ENCODE results near the gene TXNRD2. TPM values are rescaled to one million over a fixed set of nuclear protein-coding genes. Genes with fewer than 3 reads are reported as not detected.

Gene TXNRD2
- total RNA-seq, 1 donor, result 19.5 TPM

DNA sequence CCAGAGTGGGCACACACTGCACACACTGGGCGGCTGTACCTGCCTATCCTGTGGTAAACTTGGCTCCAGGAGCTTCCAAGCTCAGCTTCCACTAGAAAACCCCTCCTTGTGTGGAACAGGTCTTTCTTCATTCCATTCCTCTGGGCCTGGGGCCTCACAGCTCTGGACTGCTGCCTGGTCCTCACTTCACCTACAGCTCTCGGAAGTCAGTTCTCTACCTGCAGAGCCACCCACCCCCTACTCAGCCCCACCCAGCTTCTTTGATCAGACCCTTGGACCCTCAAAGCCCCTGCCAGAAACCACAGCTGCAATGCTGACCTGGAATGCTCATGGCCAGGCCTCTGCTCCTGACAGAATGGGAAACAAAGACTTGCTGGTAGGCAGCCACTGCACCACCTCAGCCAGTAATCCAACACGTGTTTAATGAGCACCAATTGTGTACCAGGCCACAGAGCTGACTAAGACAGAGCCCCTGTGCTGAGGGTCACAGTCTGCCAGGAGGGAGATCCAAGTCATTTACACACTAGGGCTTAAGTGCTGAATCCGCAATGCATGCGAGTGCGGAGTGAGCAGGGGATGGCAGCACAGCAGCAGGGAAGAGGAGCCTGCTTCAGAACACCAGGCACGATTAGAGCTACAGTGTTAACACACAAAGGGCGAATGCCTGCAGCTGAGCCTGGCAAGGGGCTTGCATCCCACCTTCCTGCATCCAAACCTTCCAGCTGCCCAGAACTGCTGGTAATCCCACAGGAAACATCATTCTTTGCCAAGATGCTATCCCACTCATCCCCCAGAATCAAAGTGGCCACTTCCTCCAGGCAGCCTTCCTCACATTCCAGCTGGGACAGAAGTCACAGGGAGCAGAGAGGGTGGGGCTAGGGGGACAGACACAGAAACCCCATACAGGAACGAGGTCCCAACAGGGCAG lies 91.5 kb downstream of the TXNRD2 start:
- no peak overlapping the region for H2AFZ ChIP-seq (ENCODE audit: low read length)
- no peak for TF ChIP-seq CTCF (IDR thresholded peaks at IDR 0.05; ENCODE audit: extremely low read depth, low read depth, low read length)
- peaks cover 68% of the 10 kb centered on the region for H3K79me2 ChIP-seq (ENCODE audit: insufficient read depth, low read length)
- peaks cover 14% of the 10 kb centered on the region for H3K4me1 ChIP-seq (ENCODE audit: insufficient read depth, low read length)
- no peak overlapping the region for H3K27ac ChIP-seq (ENCODE audit: low read depth, low read length)
- H3K4me2 ChIP-seq (ENCODE audit: insufficient read depth, low read length), result no peak overlapping the region
- H3K9me3 ChIP-seq (ENCODE audit: low read depth, low read length), result no peaks in the 10 kb centered on the region
- H3K27me3 ChIP-seq (ENCODE audit: insufficient read depth, low read length), result no peaks in the 10 kb centered on the region
- peaks cover 31% of the 10 kb centered on the region for H4K20me1 ChIP-seq (ENCODE audit: insufficient read depth, low read length)
- DNase-seq (ENCODE audit: insufficient read length, low spot score, missing footprints), result peak; percentile 6
- H3K4me3 ChIP-seq (ENCODE audit: insufficient read depth, low read length), result no peak overlapping the region
- H3K36me3 ChIP-seq (ENCODE audit: insufficient read depth, low read length), result peaks cover 29% of the 10 kb centered on the region

DNA sequence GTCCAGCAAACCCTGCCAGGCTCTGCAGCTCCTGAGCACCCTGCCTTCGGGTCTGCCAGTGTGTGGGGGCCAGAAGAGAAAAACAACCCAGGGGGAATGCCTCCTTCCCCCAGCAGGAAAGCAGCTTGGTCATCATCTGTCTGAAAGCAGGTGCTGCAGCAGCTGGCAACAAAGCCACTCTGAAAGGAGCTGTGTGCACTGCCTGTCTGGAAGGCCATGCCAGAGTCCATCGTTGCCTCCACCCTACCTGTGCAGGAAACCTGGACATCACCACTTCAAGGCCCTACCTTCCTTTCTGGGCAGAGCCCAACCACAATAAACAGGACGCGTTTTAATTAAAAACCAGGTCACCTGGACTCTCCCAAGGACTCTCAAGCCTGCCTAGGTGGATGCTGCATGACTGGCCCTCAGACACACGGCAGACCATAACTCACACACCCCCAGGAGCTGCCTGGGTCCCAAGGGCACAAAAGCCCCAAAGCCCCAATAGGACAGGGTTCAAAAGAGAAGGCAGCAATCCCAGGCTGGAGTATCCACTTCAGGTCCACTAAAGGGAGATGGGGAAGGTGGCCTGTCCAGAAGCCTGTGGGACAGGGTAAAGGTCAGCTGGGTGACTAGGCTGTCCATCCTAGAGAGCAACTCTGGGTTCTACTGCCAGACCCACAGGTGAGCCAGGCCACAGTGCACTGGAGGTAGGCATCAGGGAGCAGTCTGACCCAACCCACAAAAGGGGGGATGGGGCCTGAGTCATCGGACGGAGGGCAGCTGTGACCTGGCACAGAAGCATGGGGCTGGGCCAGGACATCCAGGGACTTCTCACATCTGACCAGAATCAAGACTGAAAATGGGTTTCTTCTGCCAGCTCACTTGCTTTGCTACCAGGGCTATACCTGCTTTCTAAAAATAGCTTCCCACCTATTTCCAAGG lies 93.1 kb downstream of the TXNRD2 start:
- Histone ChIP-seq H3K4me3 (ENCODE audit: insufficient read depth, low read length) (no peak overlapping the region), H3K4me2 (ENCODE audit: insufficient read depth, low read length) (no peak overlapping the region), H3K27me3 (ENCODE audit: insufficient read depth, low read length) (no peaks in the 10 kb centered on the region), H3K79me2 (ENCODE audit: insufficient read depth, low read length) (peaks cover 59% of the 10 kb centered on the region), H2AFZ (ENCODE audit: low read length) (no peak overlapping the region), H3K9me3 (ENCODE audit: low read depth, low read length) (no peaks in the 10 kb centered on the region), H3K4me1 (ENCODE audit: insufficient read depth, low read length) (peaks cover 24% of the 10 kb centered on the region), H3K36me3 (ENCODE audit: insufficient read depth, low read length) (peaks cover 29% of the 10 kb centered on the region), H3K27ac (ENCODE audit: low read depth, low read length) (no peak overlapping the region), H4K20me1 (ENCODE audit: insufficient read depth, low read length) (peaks cover 26% of the 10 kb centered on the region)
- peak; percentile 80 for DNase-seq (ENCODE audit: insufficient read length, low spot score, missing footprints)
- no peak for TF ChIP-seq CTCF (IDR thresholded peaks at IDR 0.05; ENCODE audit: extremely low read depth, low read depth, low read length)

- peaks cover 13% of the 10 kb centered on the region for H3K4me1 ChIP-seq (ENCODE audit: insufficient read depth, low read length)
- no peak overlapping the region for H2AFZ ChIP-seq (ENCODE audit: low read length)
- no peak overlapping the region for H3K4me2 ChIP-seq (ENCODE audit: insufficient read depth, low read length)
- peaks cover 27% of the 10 kb centered on the region for H3K36me3 ChIP-seq (ENCODE audit: insufficient read depth, low read length)
- no peaks in the 10 kb centered on the region for H3K27me3 ChIP-seq (ENCODE audit: insufficient read depth, low read length)
- no peak for DNase-seq (ENCODE audit: insufficient read length, low spot score, missing footprints)
- no peaks in the 10 kb centered on the region for H3K9me3 ChIP-seq (ENCODE audit: low read depth, low read length)
- H4K20me1 ChIP-seq (ENCODE audit: insufficient read depth, low read length), result peaks cover 13% of the 10 kb centered on the region
- H3K27ac ChIP-seq (ENCODE audit: low read depth, low read length), result no peak overlapping the region
- no peak overlapping the region for H3K4me3 ChIP-seq (ENCODE audit: insufficient read depth, low read length)
- H3K79me2 ChIP-seq (ENCODE audit: insufficient read depth, low read length), result peaks cover 46% of the 10 kb centered on the region
- TF ChIP-seq CTCF (IDR thresholded peaks at IDR 0.05; ENCODE audit: extremely low read depth, low read depth, low read length), result no peak
These were observed 94.3 kb downstream of the TXNRD2 start for GRCh38 chr22:19847345-19847632.

All from osteoblast (primary cell).